ENCODE measurements around the gene ACCS.

GRCh38 chr11:44034639-44035038 is 31.4 kb upstream of the ACCS start:
- TF ChIP-seq, protein P1, sequence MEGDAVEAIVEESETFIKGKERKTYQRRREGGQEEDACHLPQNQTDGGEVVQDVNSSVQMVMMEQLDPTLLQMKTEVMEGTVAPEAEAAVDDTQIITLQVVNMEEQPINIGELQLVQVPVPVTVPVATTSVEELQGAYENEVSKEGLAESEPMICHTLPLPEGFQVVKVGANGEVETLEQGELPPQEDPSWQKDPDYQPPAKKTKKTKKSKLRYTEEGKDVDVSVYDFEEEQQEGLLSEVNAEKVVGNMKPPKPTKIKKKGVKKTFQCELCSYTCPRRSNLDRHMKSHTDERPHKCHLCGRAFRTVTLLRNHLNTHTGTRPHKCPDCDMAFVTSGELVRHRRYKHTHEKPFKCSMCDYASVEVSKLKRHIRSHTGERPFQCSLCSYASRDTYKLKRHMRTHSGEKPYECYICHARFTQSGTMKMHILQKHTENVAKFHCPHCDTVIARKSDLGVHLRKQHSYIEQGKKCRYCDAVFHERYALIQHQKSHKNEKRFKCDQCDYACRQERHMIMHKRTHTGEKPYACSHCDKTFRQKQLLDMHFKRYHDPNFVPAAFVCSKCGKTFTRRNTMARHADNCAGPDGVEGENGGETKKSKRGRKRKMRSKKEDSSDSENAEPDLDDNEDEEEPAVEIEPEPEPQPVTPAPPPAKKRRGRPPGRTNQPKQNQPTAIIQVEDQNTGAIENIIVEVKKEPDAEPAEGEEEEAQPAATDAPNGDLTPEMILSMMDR (IDR thresholded peaks at IDR 0.05), result no peak
- TF ChIP-seq POLR2A (IDR thresholded peaks at IDR 0.05) (no peak), POLR2AphosphoS5 (IDR thresholded peaks at IDR 0.05; ENCODE audit: insufficient read depth in 1 of 2, low read depth in 1 of 2) (no peak)

Measured in vagina (tissue), 2 donors.